GM12872 (cell line): ENCODE results near the gene NR4A2.
A peak's percentile ranks its signal among the peaks of the same experiment; 100 is the strongest.

Experiments
- CTCF ChIP-seq: IDR thresholded peaks from 3 replicates; pipeline ENCODE4 v1.5.1; 2011; ENCODE audit warnings: low read depth, mild to moderate bottlenecking, low read length, moderate library complexity; ENCODE audit not compliant: insufficient read depth

The NR4A2 gene

GRCh38 chr2:156339865-156340264, 7.3 kb upstream of the NR4A2 start:
- no peak for TF ChIP-seq CTCF

GRCh38 chr2:156339110-156339847, 6.8 kb upstream of the NR4A2 start:
- no peak for TF ChIP-seq CTCF

GRCh38 chr2:156338578-156338977, 6.1 kb upstream of the NR4A2 start:
- TF ChIP-seq CTCF: no peak

- no peak for TF ChIP-seq CTCF
Measured at GRCh38 chr2:156334496-156335478, 2.3 kb upstream of the NR4A2 start.

- peak; percentile 19; the same call in 1 of the 3 replicates for TF ChIP-seq CTCF
Measured at GRCh38 chr2:156333951-156334495, 1.5 kb upstream of the NR4A2 start.

GRCh38 chr2:156333274-156333950, 891 bp upstream of the NR4A2 start:
- TF ChIP-seq CTCF: no peak

GRCh38 chr2:156332284-156332533, 312 bp downstream of the NR4A2 start:
- TF ChIP-seq CTCF: no peak
